HepG2 (cell line): Measurements from ENCODE around the gene ATP1A2. TPM values are rescaled to one million over a fixed set of nuclear protein-coding genes. Genes with fewer than 3 reads are reported as not detected.

ENCODE experiments used
- CENPX ChIP-seq: sonication (generic); formaldehyde crosslinking; IDR thresholded peaks from 2 replicates; pipeline ENCODE4 v1.9.0; 2021; ENCODE audit warnings: mild to moderate bottlenecking, missing genetic modification reagents, moderate library complexity
- ETV6 ChIP-seq: sonication (generic); formaldehyde crosslinking; conservative IDR thresholded peaks from 2 replicates; pipeline ENCODE4 v1.4.0; 2020; ENCODE audit warnings: missing genetic modification reagents
- FOXA1 ChIP-seq, 2 experiments: fragments of 450-650 bp in 1 of 2; sonication (generic) in 1 of 2; formaldehyde crosslinking in 1 of 2; IDR thresholded peaks; 2 replicates each; pipeline versions ENCODE4 v1.4.0 to v1.6.1; 2016 to 2020; ENCODE audit warnings: missing genetic modification reagents in 1 of 2
- FOXP1 ChIP-seq, 2 experiments: fragments of 450-650 bp in 1 of 2; IDR thresholded peaks; 2 replicates each; pipeline ENCODE4 v1.6.1; 2017 to 2018; ENCODE audit warnings: antibody characterized with exemption in 1 of 2
- JUN ChIP-seq: sonication (generic); formaldehyde crosslinking; IDR thresholded peaks from 2 replicates; pipeline ENCODE4 v1.4.0; 2020; ENCODE audit warnings: mild to moderate bottlenecking, missing genetic modification reagents
- MED8 ChIP-seq: sonication (generic); formaldehyde crosslinking; IDR thresholded peaks from 2 replicates; pipeline ENCODE4 v1.8.1; 2023; ENCODE audit warnings: mild to moderate bottlenecking, missing genetic modification reagents; ENCODE audit not compliant: insufficient replicate concordance
- MEIS1 ChIP-seq: sonication (generic); formaldehyde crosslinking; IDR thresholded peaks from 2 replicates; pipeline ENCODE4 v1.9.0; 2021; ENCODE audit warnings: mild to moderate bottlenecking, missing genetic modification reagents, moderate library complexity, borderline replicate concordance
- MEIS2 ChIP-seq: sonication (generic); formaldehyde crosslinking; IDR thresholded peaks from 2 replicates; pipeline ENCODE4 v1.9.0; 2021; ENCODE audit warnings: mild to moderate bottlenecking, missing genetic modification reagents
- MTA1 ChIP-seq: sonication (generic); formaldehyde crosslinking; IDR thresholded peaks from 2 replicates; pipeline ENCODE4 v1.4.0; 2020; ENCODE audit warnings: missing genetic modification reagents, mild to moderate bottlenecking, borderline replicate concordance
- RARG ChIP-seq: sonication (generic); formaldehyde crosslinking; IDR thresholded peaks from 2 replicates; pipeline ENCODE4 v1.4.0; 2020; ENCODE audit warnings: low read depth, mild to moderate bottlenecking, missing genetic modification reagents
- SAP130 ChIP-seq: IDR thresholded peaks from 2 replicates; pipeline ENCODE4 v1.6.1; 2016; ENCODE audit warnings: low read depth
- ZBTB7A ChIP-seq: sonication (generic); formaldehyde crosslinking; IDR thresholded peaks from 2 replicates; pipeline ENCODE4 v1.8.0; 2022; ENCODE audit warnings: mild to moderate bottlenecking, missing genetic modification reagents
- ZC3H13 ChIP-seq: sonication (generic); formaldehyde crosslinking; IDR thresholded peaks from 2 replicates; pipeline ENCODE4 v1.8.1; 2023; ENCODE audit warnings: mild to moderate bottlenecking, missing genetic modification reagents, moderate library complexity
- ZFP36 ChIP-seq: fragments of 150-350 bp; IDR thresholded peaks from 2 replicates; pipeline ENCODE4 v1.6.1; 2018; ENCODE audit warnings: borderline replicate concordance, low read length, low read depth; ENCODE audit not compliant: partially characterized antibody
- ZNF335 ChIP-seq: sonication (generic); formaldehyde crosslinking; IDR thresholded peaks from 2 replicates; pipeline ENCODE4 v1.4.0; 2020; ENCODE audit warnings: missing genetic modification reagents
- ZNF383 ChIP-seq: sonication (generic); formaldehyde crosslinking; IDR thresholded peaks from 2 replicates; pipeline ENCODE4 v1.4.0; 2020; ENCODE audit warnings: missing genetic modification reagents, mild to moderate bottlenecking, borderline replicate concordance
- ZNF607 ChIP-seq: sonication (generic); formaldehyde crosslinking; IDR thresholded peaks from 2 replicates; pipeline ENCODE4 v1.5.1; 2020; ENCODE audit warnings: missing genetic modification reagents, mild to moderate bottlenecking, borderline replicate concordance
- ZNF614 ChIP-seq: IDR thresholded peaks from 2 replicates; pipeline ENCODE4 v1.6.1; 2018; ENCODE audit warnings: missing biosample characterization, missing genetic modification reagents, inconsistent platforms, borderline replicate concordance
- ZNF644 ChIP-seq: IDR thresholded peaks from 2 replicates; pipeline ENCODE4 v1.6.1; 2016; ENCODE audit warnings: low read depth
- ZNF746 ChIP-seq: sonication (generic); formaldehyde crosslinking; IDR thresholded peaks from 2 replicates; pipeline ENCODE4 v1.8.0; 2022; ENCODE audit warnings: mild to moderate bottlenecking, missing genetic modification reagents
- polyA plus RNA-seq, 8 experiments: library from polyadenylated mRNA; depleted of rRNA in 3 of 8; stranded (reverse) in 7 of 8; unstranded in 1 of 8; fragments of >200 nt; fragmentation: Illumina TruSeq in 4 of 8; extraction: Trizol in 4 of 8; gene quantifications; 2 replicates each; pipeline versions ENCODE4 v1.2.1 to v1.2.3, GENCODE V29; 2011 to 2016; ENCODE audit warnings: low read depth in 4 of 8, missing spikeins in 1 of 8, mixed read lengths in 1 of 8; ENCODE audit not compliant: insufficient read depth in 1 of 8
- total RNA-seq, 5 experiments: library from RNA; depleted of rRNA; stranded (reverse); fragments of >200 nt; fragmentation: Illumina TruSeq; extraction: Trizol; gene quantifications; 2 replicates each; pipeline ENCODE4 v1.2.3, GENCODE V29; 2016; ENCODE audit warnings: low read depth in 1 of 5
- TF ChIP-seq, protein P1 (sequence below): sonication (generic); formaldehyde crosslinking; IDR thresholded peaks from 2 replicates; pipeline ENCODE4 v1.4.0; 2020; ENCODE audit warnings: low read depth, mild to moderate bottlenecking, missing genetic modification reagents
- TF ChIP-seq, protein P2 (sequence below): sonication (generic); formaldehyde crosslinking; IDR thresholded peaks from 2 replicates; pipeline ENCODE4 v1.8.0; 2022; ENCODE audit warnings: mild to moderate bottlenecking, missing genetic modification reagents, moderate library complexity
- TF ChIP-seq, protein P3 (sequence below): sonication (generic); formaldehyde crosslinking; IDR thresholded peaks from 2 replicates; pipeline ENCODE4 v1.5.0; 2020; ENCODE audit warnings: mild to moderate bottlenecking, missing genetic modification reagents, borderline replicate concordance
- TF ChIP-seq, protein P4 (sequence below): sonication (generic); formaldehyde crosslinking; IDR thresholded peaks from 2 replicates; pipeline ENCODE4 v1.8.0; 2022; ENCODE audit warnings: mild to moderate bottlenecking, missing genetic modification reagents, borderline replicate concordance

ATP1A2 gene
- total and polyA plus RNA-seq, 2 of the 13 experiments (the other 11 are each of a cell fraction or from before 2014, with no cell fraction given): 0.16 TPM; not detected in 1

DNA sequence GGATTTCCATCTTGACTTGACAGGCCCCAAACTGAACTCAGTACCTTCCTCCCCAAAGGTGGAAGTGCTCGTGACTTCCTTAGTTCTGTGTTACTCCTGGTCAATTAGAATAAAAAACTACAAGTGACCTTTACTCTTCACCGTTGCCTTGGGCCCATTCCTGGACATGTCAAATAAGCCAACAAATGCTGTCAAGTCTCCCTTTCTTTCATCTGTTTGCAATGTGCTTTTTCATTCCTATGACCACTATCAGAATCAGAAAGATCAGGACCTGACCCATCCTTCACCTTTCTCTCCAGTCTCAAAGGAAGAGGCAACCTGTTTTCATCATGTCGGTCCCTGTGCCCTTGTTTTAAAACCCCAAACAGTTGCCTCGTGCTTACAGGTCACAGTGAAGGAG is 40.7 kb upstream of the ATP1A2 start (continued):
- no peak for TF ChIP-seq MED8 (CRISPR knock-in tag)
- no peak for TF ChIP-seq ZNF607
- TF ChIP-seq ZNF335 (CRISPR knock-in tag): no peak
- TF ChIP-seq ZC3H13: no peak
- no peak for TF ChIP-seq CENPX (CRISPR knock-in tag)
- no peak for TF ChIP-seq MTA1 (CRISPR knock-in tag)
- no peak for TF ChIP-seq ZBTB7A
- no peak for TF ChIP-seq ZNF746 (CRISPR knock-in tag)
- TF ChIP-seq ZFP36: no peak
- TF ChIP-seq, protein P1, sequence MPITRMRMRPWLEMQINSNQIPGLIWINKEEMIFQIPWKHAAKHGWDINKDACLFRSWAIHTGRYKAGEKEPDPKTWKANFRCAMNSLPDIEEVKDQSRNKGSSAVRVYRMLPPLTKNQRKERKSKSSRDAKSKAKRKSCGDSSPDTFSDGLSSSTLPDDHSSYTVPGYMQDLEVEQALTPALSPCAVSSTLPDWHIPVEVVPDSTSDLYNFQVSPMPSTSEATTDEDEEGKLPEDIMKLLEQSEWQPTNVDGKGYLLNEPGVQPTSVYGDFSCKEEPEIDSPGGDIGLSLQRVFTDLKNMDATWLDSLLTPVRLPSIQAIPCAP: no peak
- TF ChIP-seq FOXP1 (IDR thresholded peaks at IDR 0.05): no peak
- no peak for TF ChIP-seq FOXP1 (CRISPR knock-in tag; IDR thresholded peaks at IDR 0.05)
- TF ChIP-seq ZNF644 (CRISPR knock-in tag): no peak
- TF ChIP-seq ZNF383: no peak
- TF ChIP-seq, protein P2, sequence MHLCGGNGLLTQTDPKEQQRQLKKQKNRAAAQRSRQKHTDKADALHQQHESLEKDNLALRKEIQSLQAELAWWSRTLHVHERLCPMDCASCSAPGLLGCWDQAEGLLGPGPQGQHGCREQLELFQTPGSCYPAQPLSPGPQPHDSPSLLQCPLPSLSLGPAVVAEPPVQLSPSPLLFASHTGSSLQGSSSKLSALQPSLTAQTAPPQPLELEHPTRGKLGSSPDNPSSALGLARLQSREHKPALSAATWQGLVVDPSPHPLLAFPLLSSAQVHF (CRISPR knock-in tag): no peak
- no peak for TF ChIP-seq FOXA1 (IDR thresholded peaks at IDR 0.05)
- TF ChIP-seq FOXA1 (CRISPR knock-in tag; IDR thresholded peaks at IDR 0.05): no peak
- no peak for TF ChIP-seq MEIS1 (CRISPR knock-in tag)
- no peak for TF ChIP-seq ETV6 (CRISPR knock-in tag)
- no peak for TF ChIP-seq JUN
- no peak for TF ChIP-seq RARG (CRISPR knock-in tag)
- no peak for TF ChIP-seq MEIS2 (CRISPR knock-in tag)
- TF ChIP-seq, protein P3, sequence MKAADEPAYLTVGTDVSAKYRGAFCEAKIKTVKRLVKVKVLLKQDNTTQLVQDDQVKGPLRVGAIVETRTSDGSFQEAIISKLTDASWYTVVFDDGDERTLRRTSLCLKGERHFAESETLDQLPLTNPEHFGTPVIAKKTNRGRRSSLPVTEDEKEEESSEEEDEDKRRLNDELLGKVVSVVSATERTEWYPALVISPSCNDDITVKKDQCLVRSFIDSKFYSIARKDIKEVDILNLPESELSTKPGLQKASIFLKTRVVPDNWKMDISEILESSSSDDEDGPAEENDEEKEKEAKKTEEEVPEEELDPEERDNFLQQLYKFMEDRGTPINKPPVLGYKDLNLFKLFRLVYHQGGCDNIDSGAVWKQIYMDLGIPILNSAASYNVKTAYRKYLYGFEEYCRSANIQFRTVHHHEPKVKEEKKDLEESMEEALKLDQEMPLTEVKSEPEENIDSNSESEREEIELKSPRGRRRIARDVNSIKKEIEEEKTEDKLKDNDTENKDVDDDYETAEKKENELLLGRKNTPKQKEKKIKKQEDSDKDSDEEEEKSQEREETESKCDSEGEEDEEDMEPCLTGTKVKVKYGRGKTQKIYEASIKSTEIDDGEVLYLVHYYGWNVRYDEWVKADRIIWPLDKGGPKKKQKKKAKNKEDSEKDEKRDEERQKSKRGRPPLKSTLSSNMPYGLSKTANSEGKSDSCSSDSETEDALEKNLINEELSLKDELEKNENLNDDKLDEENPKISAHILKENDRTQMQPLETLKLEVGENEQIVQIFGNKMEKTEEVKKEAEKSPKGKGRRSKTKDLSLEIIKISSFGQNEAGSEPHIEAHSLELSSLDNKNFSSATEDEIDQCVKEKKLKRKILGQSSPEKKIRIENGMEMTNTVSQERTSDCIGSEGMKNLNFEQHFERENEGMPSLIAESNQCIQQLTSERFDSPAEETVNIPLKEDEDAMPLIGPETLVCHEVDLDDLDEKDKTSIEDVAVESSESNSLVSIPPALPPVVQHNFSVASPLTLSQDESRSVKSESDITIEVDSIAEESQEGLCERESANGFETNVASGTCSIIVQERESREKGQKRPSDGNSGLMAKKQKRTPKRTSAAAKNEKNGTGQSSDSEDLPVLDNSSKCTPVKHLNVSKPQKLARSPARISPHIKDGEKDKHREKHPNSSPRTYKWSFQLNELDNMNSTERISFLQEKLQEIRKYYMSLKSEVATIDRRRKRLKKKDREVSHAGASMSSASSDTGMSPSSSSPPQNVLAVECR (CRISPR knock-in tag): no peak
- peak; percentile 30; the same call in 1 of the 2 replicates for TF ChIP-seq SAP130
- TF ChIP-seq, protein P4, sequence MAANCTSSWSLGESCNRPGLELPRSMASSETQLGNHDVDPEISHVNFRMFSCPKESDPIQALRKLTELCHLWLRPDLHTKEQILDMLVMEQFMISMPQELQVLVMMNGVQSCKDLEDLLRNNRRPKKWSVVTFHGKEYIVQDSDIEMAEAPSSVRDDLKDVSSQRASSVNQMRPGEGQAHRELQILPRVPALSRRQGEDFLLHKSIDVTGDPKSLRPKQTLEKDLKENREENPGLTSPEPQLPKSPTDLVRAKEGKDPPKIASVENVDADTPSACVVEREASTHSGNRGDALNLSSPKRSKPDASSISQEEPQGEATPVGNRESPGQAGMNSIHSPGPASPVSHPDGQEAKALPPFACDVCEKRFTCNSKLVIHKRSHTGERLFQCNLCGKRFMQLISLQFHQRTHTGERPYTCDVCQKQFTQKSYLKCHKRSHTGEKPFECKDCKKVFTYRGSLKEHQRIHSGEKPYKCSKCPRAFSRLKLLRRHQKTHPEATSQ: no peak
- peak; percentile 31; the same call in 1 of the 2 replicates for TF ChIP-seq ZNF614
